ENCODE results near the gene GPR141. TPM values are rescaled to one million over a fixed set of nuclear protein-coding genes. Genes with fewer than 3 reads are reported as not detected.

The GPR141 gene
- polyA plus RNA-seq, 1 donor (not counting 4 experiments of a cell fraction or from before 2014, with no cell fraction given), result not detected

GRCh38 chr7:37675749-37676148 is 7.8 kb upstream of the GPR141 start:
- dilution Hi-C loops (cut with MboI; ENCODE audit: extremely low pct_ligation_motif_present, low sequenced_read_pairs), result no loop called here
- Histone ChIP-seq H3K36me3 (ENCODE audit: control insufficient read depth in 2 of 2, extremely low read depth in 1 of 2, insufficient read depth in 2 of 2, low read length in 2 of 2) (no peaks in the 10 kb centered on the region), H3K79me2 (ENCODE audit: control insufficient read depth, insufficient read depth, low read length) (no peaks in the 10 kb centered on the region), H3K9me1 (ENCODE audit: control insufficient read depth, extremely low read depth, insufficient read depth, low read length) (no peaks in the 10 kb centered on the region), H3K4me1 (ENCODE audit: control insufficient read depth, extremely low read depth, insufficient read depth, low read length) (no peaks in the 10 kb centered on the region), H4K20me1 (ENCODE audit: control insufficient read depth, extremely low read depth, insufficient read depth, low read length) (no peaks in the 10 kb centered on the region), H3K27me3 (ENCODE audit: control insufficient read depth, extremely low read depth, insufficient read depth, low read length) (no peaks in the 10 kb centered on the region), H3K4me2 (ENCODE audit: control insufficient read depth, extremely low read depth, insufficient read depth, low read depth, low read length) (no peak overlapping the region), H3K27ac (ENCODE audit: control insufficient read depth, insufficient read depth, low read length) (no peak overlapping the region), H3K9me3 (ENCODE audit: control insufficient read depth, low read depth, low read length) (no peaks in the 10 kb centered on the region), H2AFZ (ENCODE audit: control insufficient read depth, low read length) (no peak overlapping the region), H3K9ac (ENCODE audit: control insufficient read depth, extremely low read depth, insufficient read depth, low read length) (no peak overlapping the region), H3K4me3 (ENCODE audit: control insufficient read depth in 2 of 3, extremely low read depth in 1 of 3, insufficient read depth in 2 of 3, low read depth in 1 of 3, low read length in 3 of 3) (no peak overlapping the region)
- DNase-seq (ENCODE audit: low read depth, low spot score), result no peak
- no peak for TF ChIP-seq EZH2 (IDR thresholded peaks at IDR 0.05; ENCODE audit: low read length)
- TF ChIP-seq, protein P1, sequence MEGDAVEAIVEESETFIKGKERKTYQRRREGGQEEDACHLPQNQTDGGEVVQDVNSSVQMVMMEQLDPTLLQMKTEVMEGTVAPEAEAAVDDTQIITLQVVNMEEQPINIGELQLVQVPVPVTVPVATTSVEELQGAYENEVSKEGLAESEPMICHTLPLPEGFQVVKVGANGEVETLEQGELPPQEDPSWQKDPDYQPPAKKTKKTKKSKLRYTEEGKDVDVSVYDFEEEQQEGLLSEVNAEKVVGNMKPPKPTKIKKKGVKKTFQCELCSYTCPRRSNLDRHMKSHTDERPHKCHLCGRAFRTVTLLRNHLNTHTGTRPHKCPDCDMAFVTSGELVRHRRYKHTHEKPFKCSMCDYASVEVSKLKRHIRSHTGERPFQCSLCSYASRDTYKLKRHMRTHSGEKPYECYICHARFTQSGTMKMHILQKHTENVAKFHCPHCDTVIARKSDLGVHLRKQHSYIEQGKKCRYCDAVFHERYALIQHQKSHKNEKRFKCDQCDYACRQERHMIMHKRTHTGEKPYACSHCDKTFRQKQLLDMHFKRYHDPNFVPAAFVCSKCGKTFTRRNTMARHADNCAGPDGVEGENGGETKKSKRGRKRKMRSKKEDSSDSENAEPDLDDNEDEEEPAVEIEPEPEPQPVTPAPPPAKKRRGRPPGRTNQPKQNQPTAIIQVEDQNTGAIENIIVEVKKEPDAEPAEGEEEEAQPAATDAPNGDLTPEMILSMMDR (optimal IDR thresholded peaks at IDR 0.05 in 1 of 3, IDR thresholded peaks at IDR 0.05 in 1 of 3, conservative IDR thresholded peaks at IDR 0.05 in 1 of 3; ENCODE audit: extremely low read depth in 1 of 3, insufficient read depth in 2 of 3, low read length in 3 of 3), result no peak
- FAIRE-seq, result no peak

GRCh38 chr7:37684927-37685326 is 1.4 kb downstream of the GPR141 start:
- Histone ChIP-seq H2AFZ (ENCODE audit: control insufficient read depth, low read length) (no peak overlapping the region), H3K9me1 (ENCODE audit: control insufficient read depth, extremely low read depth, insufficient read depth, low read length) (no peaks in the 10 kb centered on the region), H3K36me3 (ENCODE audit: control insufficient read depth in 2 of 2, extremely low read depth in 1 of 2, insufficient read depth in 2 of 2, low read length in 2 of 2) (no peaks in the 10 kb centered on the region), H3K79me2 (ENCODE audit: control insufficient read depth, insufficient read depth, low read length) (no peaks in the 10 kb centered on the region), H3K4me3 (ENCODE audit: control insufficient read depth in 2 of 3, extremely low read depth in 1 of 3, insufficient read depth in 2 of 3, low read depth in 1 of 3, low read length in 3 of 3) (no peak overlapping the region), H3K27me3 (ENCODE audit: control insufficient read depth, extremely low read depth, insufficient read depth, low read length) (no peaks in the 10 kb centered on the region), H3K27ac (ENCODE audit: control insufficient read depth, insufficient read depth, low read length) (no peak overlapping the region), H3K4me1 (ENCODE audit: control insufficient read depth, extremely low read depth, insufficient read depth, low read length) (no peaks in the 10 kb centered on the region), H3K4me2 (ENCODE audit: control insufficient read depth, extremely low read depth, insufficient read depth, low read depth, low read length) (no peak overlapping the region), H4K20me1 (ENCODE audit: control insufficient read depth, extremely low read depth, insufficient read depth, low read length) (no peaks in the 10 kb centered on the region), H3K9me3 (ENCODE audit: control insufficient read depth, low read depth, low read length) (no peaks in the 10 kb centered on the region), H3K9ac (ENCODE audit: control insufficient read depth, extremely low read depth, insufficient read depth, low read length) (no peak overlapping the region)
- DNase-seq (ENCODE audit: low read depth, low spot score), result no peak
- dilution Hi-C loops (cut with MboI; ENCODE audit: extremely low pct_ligation_motif_present, low sequenced_read_pairs), result no loop called here
- FAIRE-seq, result no peak
- TF ChIP-seq, protein P1 (optimal IDR thresholded peaks at IDR 0.05 in 1 of 3, IDR thresholded peaks at IDR 0.05 in 1 of 3, conservative IDR thresholded peaks at IDR 0.05 in 1 of 3; ENCODE audit: extremely low read depth in 1 of 3, insufficient read depth in 2 of 3, low read length in 3 of 3), result no peak
- TF ChIP-seq EZH2 (IDR thresholded peaks at IDR 0.05; ENCODE audit: low read length), result no peak

Data from keratinocyte (primary cell).